D721Med (cell line): ENCODE data around the gene TEX10.

ENCODE experiments used
- DNase-seq: peaks from one replicate; pipeline ENCODE4 v3.0.0; 2011; ENCODE audit warnings: low spot score; ENCODE audit not compliant: insufficient read length
- FAIRE-seq: peaks from 2 replicates; lab custom pipeline; 2011; peaks lifted over from hg19 to GRCh38; lab: Jason Lieb, UNC
- TF ChIP-seq, protein P1 (sequence below): IDR thresholded peaks from 2 replicates; pipeline ENCODE4 v1.5.1; 2012; ENCODE audit warnings: mild to moderate bottlenecking, control low read depth; ENCODE audit not compliant: insufficient read depth; ENCODE audit errors: missing control alignments

The TEX10 gene

GRCh38 chr9:100379862-100380261 lies 27.1 kb upstream of the TEX10 start:
- FAIRE-seq: no peak
- DNase-seq: no peak
- TF ChIP-seq, protein P1, sequence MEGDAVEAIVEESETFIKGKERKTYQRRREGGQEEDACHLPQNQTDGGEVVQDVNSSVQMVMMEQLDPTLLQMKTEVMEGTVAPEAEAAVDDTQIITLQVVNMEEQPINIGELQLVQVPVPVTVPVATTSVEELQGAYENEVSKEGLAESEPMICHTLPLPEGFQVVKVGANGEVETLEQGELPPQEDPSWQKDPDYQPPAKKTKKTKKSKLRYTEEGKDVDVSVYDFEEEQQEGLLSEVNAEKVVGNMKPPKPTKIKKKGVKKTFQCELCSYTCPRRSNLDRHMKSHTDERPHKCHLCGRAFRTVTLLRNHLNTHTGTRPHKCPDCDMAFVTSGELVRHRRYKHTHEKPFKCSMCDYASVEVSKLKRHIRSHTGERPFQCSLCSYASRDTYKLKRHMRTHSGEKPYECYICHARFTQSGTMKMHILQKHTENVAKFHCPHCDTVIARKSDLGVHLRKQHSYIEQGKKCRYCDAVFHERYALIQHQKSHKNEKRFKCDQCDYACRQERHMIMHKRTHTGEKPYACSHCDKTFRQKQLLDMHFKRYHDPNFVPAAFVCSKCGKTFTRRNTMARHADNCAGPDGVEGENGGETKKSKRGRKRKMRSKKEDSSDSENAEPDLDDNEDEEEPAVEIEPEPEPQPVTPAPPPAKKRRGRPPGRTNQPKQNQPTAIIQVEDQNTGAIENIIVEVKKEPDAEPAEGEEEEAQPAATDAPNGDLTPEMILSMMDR: no peak

GRCh38 chr9:100377015-100377414 lies 24.3 kb upstream of the TEX10 start:
- TF ChIP-seq, protein P1: no peak
- DNase-seq (no peak), FAIRE-seq (no peak)

GRCh38 chr9:100375658-100376057 lies 22.9 kb upstream of the TEX10 start:
- FAIRE-seq (no peak), DNase-seq (no peak)
- TF ChIP-seq, protein P1: no peak

- no peak for DNase-seq
- TF ChIP-seq, protein P1: no peak
- no peak for FAIRE-seq
Observed at GRCh38 chr9:100372648-100373047, 19.9 kb upstream of the TEX10 start.

- TF ChIP-seq, protein P1: no peak
- DNase-seq (no peak), FAIRE-seq (no peak)
Observed at GRCh38 chr9:100370064-100370723, 17.5 kb upstream of the TEX10 start.

DNA sequence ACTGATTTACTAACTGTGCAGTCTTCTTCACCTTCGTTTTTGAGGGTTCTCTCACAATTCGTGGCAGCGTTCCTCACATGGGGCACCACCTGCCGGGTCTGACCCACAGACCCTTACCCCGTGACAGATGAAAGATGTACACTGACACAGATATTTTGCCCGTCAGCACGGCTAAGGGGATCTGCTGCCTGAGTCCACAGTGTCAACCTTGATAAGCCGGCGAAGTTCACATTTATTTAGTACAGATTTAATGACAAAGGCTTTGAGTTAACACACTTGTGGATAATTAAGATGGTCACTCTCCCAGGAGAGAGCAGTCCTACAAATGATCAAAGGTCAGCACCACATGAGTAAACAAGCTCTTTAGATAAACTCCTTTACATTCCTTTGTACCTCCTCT lies 15.9 kb upstream of the TEX10 start:
- DNase-seq (no peak), FAIRE-seq (no peak)
- TF ChIP-seq, protein P1: no peak

- DNase-seq (no peak), FAIRE-seq (no peak)
- TF ChIP-seq, protein P1: no peak
Observed at GRCh38 chr9:100366121-100366520, 13.4 kb upstream of the TEX10 start.
